HEK293 (cell line): ENCODE data around the gene KLF13.

Experiments used
- CTCF ChIA-PET: fragments of 350-600 bp; formaldehyde crosslinking; extraction: SDS; loops from one replicate; lab custom pipeline; 2021; ENCODE audit warnings: antibody characterized with exemption; lab: Yijun Ruan, JAX
- POLR2A ChIA-PET: fragments of 300-600 bp; formaldehyde crosslinking; extraction: SDS; loops from one replicate; lab custom pipeline; 2020; ENCODE audit warnings: antibody characterized with exemption, inconsistent platforms; lab: Yijun Ruan, JAX
- H3K27ac ChIP-seq: fragments of 200-500 bp; sonication (Bioruptor generic); 2 replicates; pipeline ENCODE4 v1.5.1; 2014; ENCODE audit warnings: low read depth, low read length, control low read depth, inconsistent platforms; ENCODE audit errors: extremely low read depth
- H3K36me3 ChIP-seq, 2 experiments: fragments of 200-500 bp in 1 of 2; sonication (Bioruptor generic) in 1 of 2; 1 replicate in 1 of 2; 2 replicates in 1 of 2; pipeline ENCODE4 v1.5.1; 2014 to 2017; ENCODE audit warnings: inconsistent platforms in 2 of 2, low read length in 2 of 2; ENCODE audit not compliant: control insufficient read depth in 2 of 2, insufficient read depth in 1 of 2
- H3K4me1 ChIP-seq: fragments of 200-500 bp; sonication (Bioruptor generic); 2 replicates; pipeline ENCODE4 v1.5.1; 2014; ENCODE audit warnings: mild to moderate bottlenecking, low read length, inconsistent platforms; ENCODE audit not compliant: control insufficient read depth, insufficient read depth
- H3K4me3 ChIP-seq: 2 replicates; pipeline ENCODE4 v1.5.1; 2011; ENCODE audit warnings: low read depth, mild to moderate bottlenecking, control low read depth, low read length, moderate library complexity
- H3K9me3 ChIP-seq: fragments of 200-500 bp; sonication (Bioruptor generic); 2 replicates; pipeline ENCODE4 v1.5.1; 2014; ENCODE audit warnings: low read depth, low read length, inconsistent platforms; ENCODE audit not compliant: control insufficient read depth, insufficient read depth
- BCL11A ChIP-seq: fragments of 450-650 bp; formaldehyde crosslinking; IDR thresholded peaks from 2 replicates; pipeline ENCODE4 v1.5.1; 2016; ENCODE audit warnings: low read depth, missing biosample characterization, missing genetic modification characterization
- EGR2 ChIP-seq: fragments of 450-650 bp; formaldehyde crosslinking; IDR thresholded peaks from 2 replicates; pipeline ENCODE4 v1.5.1; 2016; ENCODE audit warnings: low read depth, missing biosample characterization, missing genetic modification characterization
- MYNN ChIP-seq: fragments of 450-650 bp; formaldehyde crosslinking; IDR thresholded peaks from 2 replicates; pipeline ENCODE4 v1.5.1; 2016; ENCODE audit warnings: missing biosample characterization, missing genetic modification characterization, borderline replicate concordance
- SP2 ChIP-seq: fragments of 450-650 bp; formaldehyde crosslinking; IDR thresholded peaks from 2 replicates; pipeline ENCODE4 v1.5.1; 2016; ENCODE audit warnings: missing biosample characterization, missing genetic modification characterization
- TRIM28 ChIP-seq: IDR thresholded peaks from 2 replicates; pipeline ENCODE4 v1.6.1; 2011; ENCODE audit warnings: low read length, control low read depth, borderline replicate concordance
- ZBTB8A ChIP-seq: fragments of 450-650 bp; formaldehyde crosslinking; IDR thresholded peaks from 2 replicates; pipeline ENCODE4 v1.5.1; 2016; ENCODE audit warnings: missing biosample characterization, missing genetic modification characterization
- ZNF138 ChIP-seq: fragments of 450-650 bp; formaldehyde crosslinking; IDR thresholded peaks from 2 replicates; pipeline ENCODE4 v1.5.1; 2016; ENCODE audit warnings: missing biosample characterization, missing genetic modification characterization, borderline replicate concordance
- ZNF157 ChIP-seq: fragments of 450-650 bp; formaldehyde crosslinking; IDR thresholded peaks from 2 replicates; pipeline ENCODE4 v1.5.1; 2016; ENCODE audit warnings: missing biosample characterization, missing genetic modification characterization
- ZNF175 ChIP-seq: fragments of 450-650 bp; formaldehyde crosslinking; IDR thresholded peaks from 2 replicates; pipeline ENCODE4 v1.5.1; 2016; ENCODE audit warnings: missing biosample characterization, missing genetic modification characterization
- ZNF404 ChIP-seq: fragments of 450-650 bp; formaldehyde crosslinking; IDR thresholded peaks from 2 replicates; pipeline ENCODE4 v1.5.1; 2017; ENCODE audit warnings: missing biosample characterization, missing genetic modification characterization
- ZNF529 ChIP-seq: fragments of 450-650 bp; formaldehyde crosslinking; IDR thresholded peaks from 2 replicates; pipeline ENCODE4 v1.5.1; 2017; ENCODE audit warnings: missing genetic modification characterization, missing biosample characterization; ENCODE audit not compliant: insufficient replicate concordance
- ZNF558 ChIP-seq: fragments of 450-650 bp; formaldehyde crosslinking; IDR thresholded peaks from 2 replicates; pipeline ENCODE4 v1.5.1; 2016; ENCODE audit warnings: missing biosample characterization, missing genetic modification characterization
- ZNF571 ChIP-seq: fragments of 450-650 bp; formaldehyde crosslinking; IDR thresholded peaks from 2 replicates; pipeline ENCODE4 v1.5.0; 2017; ENCODE audit warnings: missing biosample characterization, missing genetic modification characterization
- ZNF777 ChIP-seq: fragments of 450-650 bp; formaldehyde crosslinking; IDR thresholded peaks from 2 replicates; pipeline ENCODE4 v1.5.1; 2017; ENCODE audit warnings: missing biosample characterization, missing genetic modification characterization, borderline replicate concordance
- ZNF792 ChIP-seq: fragments of 450-650 bp; formaldehyde crosslinking; IDR thresholded peaks from 2 replicates; pipeline ENCODE4 v1.5.1; 2016; ENCODE audit warnings: missing biosample characterization, missing genetic modification characterization
- ZNF843 ChIP-seq: fragments of 450-650 bp; formaldehyde crosslinking; IDR thresholded peaks from 2 replicates; pipeline ENCODE4 v1.5.1; 2016; ENCODE audit warnings: missing biosample characterization, missing genetic modification characterization
- ZSCAN30 ChIP-seq: fragments of 450-650 bp; IDR thresholded peaks from 2 replicates; pipeline ENCODE4 v1.5.1; 2018; ENCODE audit warnings: missing biosample characterization, mild to moderate bottlenecking, missing genetic modification characterization, moderate library complexity
- TF ChIP-seq, protein P1 (sequence below): fragments of 450-650 bp; formaldehyde crosslinking; IDR thresholded peaks from 2 replicates; pipeline ENCODE4 v1.5.1; 2016; ENCODE audit warnings: missing biosample characterization, missing genetic modification characterization
- TF ChIP-seq, protein P2 (sequence below): fragments of 450-650 bp; formaldehyde crosslinking; IDR thresholded peaks from 2 replicates; pipeline ENCODE4 v1.5.1; 2016; ENCODE audit warnings: missing biosample characterization, missing genetic modification characterization
- TF ChIP-seq, protein P3 (sequence below): IDR thresholded peaks from 2 replicates; pipeline ENCODE4 v1.6.1; 2011; ENCODE audit warnings: mild to moderate bottlenecking, low read depth, low read length, borderline replicate concordance
- TF ChIP-seq, protein P4 (sequence below): fragments of 450-650 bp; formaldehyde crosslinking; IDR thresholded peaks from 2 replicates; pipeline ENCODE4 v1.5.1; 2016; ENCODE audit warnings: missing biosample characterization, missing genetic modification characterization
- TF ChIP-seq, protein P5 (sequence below): fragments of 450-650 bp; formaldehyde crosslinking; IDR thresholded peaks from 2 replicates; pipeline ENCODE4 v1.5.1; 2016; ENCODE audit warnings: missing biosample characterization, missing genetic modification characterization

Gene KLF13

DNA sequence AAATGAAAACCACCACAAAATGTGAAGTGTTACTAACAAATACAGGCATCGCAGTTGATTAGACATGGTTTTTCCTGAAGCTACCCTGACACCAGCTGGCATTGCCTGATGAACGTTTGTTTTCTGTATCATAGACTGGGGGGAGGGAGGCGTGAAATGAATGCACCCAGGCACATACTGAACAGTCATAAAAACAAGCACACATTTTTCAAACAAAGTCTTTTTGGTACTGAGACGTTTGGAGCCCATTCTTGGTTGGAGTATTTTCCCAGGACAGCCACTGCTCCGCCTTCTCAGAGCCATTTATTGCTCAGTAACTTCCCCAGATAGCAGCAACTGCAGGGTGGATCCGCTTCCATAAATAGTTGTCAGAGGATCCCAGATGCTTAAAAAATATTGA lies 52.4 kb downstream of the KLF13 start:
- TF ChIP-seq ZSCAN30 (tag by site-specific recombination) (no peak), ZNF404 (no peak), MYNN (tag by site-specific recombination) (no peak), SP2 (tag by site-specific recombination) (no peak), BCL11A (no peak), EGR2 (tag by site-specific recombination) (no peak), ZNF843 (no peak), ZNF529 (tag by site-specific recombination) (no peak)
- TF ChIP-seq, protein P1, sequence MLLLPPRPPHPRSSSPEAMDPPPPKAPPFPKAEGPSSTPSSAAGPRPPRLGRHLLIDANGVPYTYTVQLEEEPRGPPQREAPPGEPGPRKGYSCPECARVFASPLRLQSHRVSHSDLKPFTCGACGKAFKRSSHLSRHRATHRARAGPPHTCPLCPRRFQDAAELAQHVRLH (tag by site-specific recombination) = no peak
- TF ChIP-seq, protein P2, sequence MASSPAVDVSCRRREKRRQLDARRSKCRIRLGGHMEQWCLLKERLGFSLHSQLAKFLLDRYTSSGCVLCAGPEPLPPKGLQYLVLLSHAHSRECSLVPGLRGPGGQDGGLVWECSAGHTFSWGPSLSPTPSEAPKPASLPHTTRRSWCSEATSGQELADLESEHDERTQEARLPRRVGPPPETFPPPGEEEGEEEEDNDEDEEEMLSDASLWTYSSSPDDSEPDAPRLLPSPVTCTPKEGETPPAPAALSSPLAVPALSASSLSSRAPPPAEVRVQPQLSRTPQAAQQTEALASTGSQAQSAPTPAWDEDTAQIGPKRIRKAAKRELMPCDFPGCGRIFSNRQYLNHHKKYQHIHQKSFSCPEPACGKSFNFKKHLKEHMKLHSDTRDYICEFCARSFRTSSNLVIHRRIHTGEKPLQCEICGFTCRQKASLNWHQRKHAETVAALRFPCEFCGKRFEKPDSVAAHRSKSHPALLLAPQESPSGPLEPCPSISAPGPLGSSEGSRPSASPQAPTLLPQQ (tag by site-specific recombination) = no peak
- no peaks in the 10 kb centered on the region for H3K4me1 ChIP-seq
- ChIA-PET POLR2A (no interaction called here), CTCF (no interaction called here)
- H3K27ac ChIP-seq = no peak overlapping the region
- H3K36me3 ChIP-seq = peaks cover 0 to 8% of the 10 kb centered on the region in 2 experiments; a peak in 1 of 3 replicates
- no peaks in the 10 kb centered on the region for H3K9me3 ChIP-seq
- H3K4me3 ChIP-seq = no peak overlapping the region

DNA sequence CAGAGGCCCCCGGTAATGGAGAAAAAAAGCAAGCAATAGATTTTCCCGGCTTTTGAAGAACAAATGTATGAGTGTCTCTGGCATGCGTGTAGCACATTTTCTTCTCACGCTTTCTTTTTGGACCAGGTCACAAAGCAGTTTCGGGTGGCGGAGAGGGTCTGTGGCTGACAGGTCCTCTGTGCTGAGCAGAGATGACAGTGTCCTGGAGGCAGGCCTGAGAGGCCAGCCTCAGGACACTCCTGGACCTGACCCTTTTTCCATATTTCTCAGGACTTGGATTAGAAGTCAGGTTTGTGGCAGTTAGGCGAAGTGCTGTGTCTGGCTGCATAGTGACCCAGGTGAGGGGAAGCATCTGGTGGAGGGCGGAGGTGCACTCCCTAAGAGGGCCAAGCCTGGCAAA lies 52.9 kb downstream of the KLF13 start:
- no peaks in the 10 kb centered on the region for H3K4me1 ChIP-seq
- CTCF ChIA-PET = no interaction called here
- H3K9me3 ChIP-seq = no peaks in the 10 kb centered on the region
- H3K36me3 ChIP-seq = peaks cover 0 to 7% of the 10 kb centered on the region in 2 experiments; a peak in 1 of 3 replicates
- TF ChIP-seq, protein P3, sequence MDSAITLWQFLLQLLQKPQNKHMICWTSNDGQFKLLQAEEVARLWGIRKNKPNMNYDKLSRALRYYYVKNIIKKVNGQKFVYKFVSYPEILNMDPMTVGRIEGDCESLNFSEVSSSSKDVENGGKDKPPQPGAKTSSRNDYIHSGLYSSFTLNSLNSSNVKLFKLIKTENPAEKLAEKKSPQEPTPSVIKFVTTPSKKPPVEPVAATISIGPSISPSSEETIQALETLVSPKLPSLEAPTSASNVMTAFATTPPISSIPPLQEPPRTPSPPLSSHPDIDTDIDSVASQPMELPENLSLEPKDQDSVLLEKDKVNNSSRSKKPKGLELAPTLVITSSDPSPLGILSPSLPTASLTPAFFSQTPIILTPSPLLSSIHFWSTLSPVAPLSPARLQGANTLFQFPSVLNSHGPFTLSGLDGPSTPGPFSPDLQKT = no peak
- TF ChIP-seq ZNF792 (tag by site-specific recombination) = no peak
- no peak for TF ChIP-seq ZNF571
- POLR2A ChIA-PET = no interaction called here
- H3K27ac ChIP-seq = no peak overlapping the region
- no peak overlapping the region for H3K4me3 ChIP-seq

DNA sequence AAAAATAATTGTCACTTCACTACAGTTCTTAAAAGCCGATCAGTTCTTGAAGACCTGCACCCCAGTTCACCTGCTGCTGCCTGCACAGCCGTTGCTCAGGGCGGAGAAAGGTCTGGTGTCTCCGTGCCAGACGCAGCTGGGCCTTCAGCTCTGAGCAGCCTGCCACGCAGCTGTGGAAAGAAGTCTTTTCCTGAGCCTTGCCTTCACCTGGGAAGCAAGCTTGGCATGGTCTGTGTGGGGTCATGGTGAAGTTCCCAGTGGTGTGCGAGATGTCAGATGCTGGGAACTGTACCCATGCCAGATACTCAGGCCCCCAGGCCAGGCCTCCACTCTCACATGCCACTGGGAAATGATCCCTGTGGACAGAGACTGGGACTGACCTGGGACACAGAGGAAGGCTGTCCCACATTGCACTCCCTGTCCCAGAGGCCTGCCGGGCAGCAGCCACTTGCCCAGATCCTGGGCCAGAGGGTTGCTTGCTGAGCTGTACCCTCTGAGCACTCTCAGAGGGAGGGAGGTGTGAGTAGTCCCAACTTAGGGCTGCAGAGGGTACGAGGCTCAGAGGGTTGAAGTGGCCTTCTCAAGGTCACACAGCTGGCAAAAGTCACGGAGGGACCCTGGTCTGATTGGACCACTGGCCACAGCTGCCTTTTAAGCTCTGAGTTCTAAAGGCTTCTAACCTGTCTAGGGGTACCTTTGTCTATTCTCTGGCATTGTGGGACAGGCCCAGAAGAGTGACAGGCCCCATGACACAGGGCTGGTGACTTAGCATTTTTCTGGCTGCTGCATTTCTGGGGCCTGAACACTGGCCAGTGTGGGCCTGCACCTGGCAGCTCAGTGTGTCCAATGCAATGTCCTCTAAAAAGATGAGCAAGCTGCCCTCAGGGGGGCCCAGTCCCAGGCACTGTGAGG lies 55.4 kb downstream of the KLF13 start:
- CTCF ChIA-PET = interaction anchor here (0.6 kb wide), 1 partner anchor 79 kb away, joined by 3 read pairs; no protein-coding TSS in a partner anchor
- TF ChIP-seq ZNF777 (tag by site-specific recombination) = no peak
- no peak for TF ChIP-seq ZNF558 (tag by site-specific recombination)
- TF ChIP-seq, protein P4, sequence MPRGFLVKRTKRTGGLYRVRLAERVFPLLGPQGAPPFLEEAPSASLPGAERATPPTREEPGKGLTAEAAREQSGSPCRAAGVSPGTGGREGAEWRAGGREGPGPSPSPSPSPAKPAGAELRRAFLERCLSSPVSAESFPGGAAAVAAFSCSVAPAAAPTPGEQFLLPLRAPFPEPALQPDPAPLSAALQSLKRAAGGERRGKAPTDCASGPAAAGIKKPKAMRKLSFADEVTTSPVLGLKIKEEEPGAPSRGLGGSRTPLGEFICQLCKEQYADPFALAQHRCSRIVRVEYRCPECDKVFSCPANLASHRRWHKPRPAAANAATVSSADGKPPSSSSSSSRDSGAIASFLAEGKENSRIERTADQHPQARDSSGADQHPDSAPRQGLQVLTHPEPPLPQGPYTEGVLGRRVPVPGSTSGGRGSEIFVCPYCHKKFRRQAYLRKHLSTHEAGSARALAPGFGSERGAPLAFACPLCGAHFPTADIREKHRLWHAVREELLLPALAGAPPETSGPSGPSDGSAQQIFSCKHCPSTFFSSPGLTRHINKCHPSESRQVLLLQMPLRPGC (tag by site-specific recombination) = no peak
- TF ChIP-seq TRIM28 = no peak
- TF ChIP-seq ZNF157 (tag by site-specific recombination) = no peak
- no peak for TF ChIP-seq ZNF175
- no peak for TF ChIP-seq ZBTB8A (tag by site-specific recombination)
- TF ChIP-seq, protein P5, sequence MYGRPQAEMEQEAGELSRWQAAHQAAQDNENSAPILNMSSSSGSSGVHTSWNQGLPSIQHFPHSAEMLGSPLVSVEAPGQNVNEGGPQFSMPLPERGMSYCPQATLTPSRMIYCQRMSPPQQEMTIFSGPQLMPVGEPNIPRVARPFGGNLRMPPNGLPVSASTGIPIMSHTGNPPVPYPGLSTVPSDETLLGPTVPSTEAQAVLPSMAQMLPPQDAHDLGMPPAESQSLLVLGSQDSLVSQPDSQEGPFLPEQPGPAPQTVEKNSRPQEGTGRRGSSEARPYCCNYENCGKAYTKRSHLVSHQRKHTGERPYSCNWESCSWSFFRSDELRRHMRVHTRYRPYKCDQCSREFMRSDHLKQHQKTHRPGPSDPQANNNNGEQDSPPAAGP = no peak
- TF ChIP-seq ZNF138 (tag by site-specific recombination) = no peak
- peaks cover 0 to 4% of the 10 kb centered on the region in 2 experiments; a peak in 1 of 3 replicates for H3K36me3 ChIP-seq
- POLR2A ChIA-PET = no interaction called here
- H3K9me3 ChIP-seq = no peaks in the 10 kb centered on the region
- H3K4me3 ChIP-seq = no peak overlapping the region
- no peaks in the 10 kb centered on the region for H3K4me1 ChIP-seq
- H3K27ac ChIP-seq = no peak overlapping the region
